Suppressor macrophage treated with lipopolysaccharide for 1 hour (primary cell): ENCODE results near the gene FAM118B.
A peak's percentile ranks its signal among the peaks of the same experiment; 100 is the strongest.

Experiments used
- DNase-seq, 3 donors: peaks; one replicate each; pipeline ENCODE4 v3.0.0-alpha.2; 2020 to 2022

Gene FAM118B

DNA sequence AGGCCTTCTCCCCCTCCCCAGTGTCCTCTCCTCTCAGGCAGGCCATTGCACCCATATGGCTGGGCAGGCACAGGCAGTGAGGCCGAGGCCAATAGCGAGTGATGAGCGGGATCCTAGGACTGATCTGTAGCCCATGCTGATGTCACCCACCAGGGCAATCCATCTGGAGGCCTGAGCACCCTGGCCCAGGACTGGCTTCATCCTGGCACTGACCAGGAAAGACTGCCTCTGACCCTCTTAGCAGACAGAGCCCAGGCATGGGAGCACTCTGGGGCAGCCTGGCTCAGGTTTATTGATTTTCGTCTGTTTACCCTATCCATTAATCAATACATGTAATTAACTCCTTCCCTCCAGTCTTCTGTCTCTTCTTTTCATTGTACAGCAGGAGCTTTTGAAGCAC, 66.2 kb downstream of the FAM118B start:
- no peak for DNase-seq

DNA sequence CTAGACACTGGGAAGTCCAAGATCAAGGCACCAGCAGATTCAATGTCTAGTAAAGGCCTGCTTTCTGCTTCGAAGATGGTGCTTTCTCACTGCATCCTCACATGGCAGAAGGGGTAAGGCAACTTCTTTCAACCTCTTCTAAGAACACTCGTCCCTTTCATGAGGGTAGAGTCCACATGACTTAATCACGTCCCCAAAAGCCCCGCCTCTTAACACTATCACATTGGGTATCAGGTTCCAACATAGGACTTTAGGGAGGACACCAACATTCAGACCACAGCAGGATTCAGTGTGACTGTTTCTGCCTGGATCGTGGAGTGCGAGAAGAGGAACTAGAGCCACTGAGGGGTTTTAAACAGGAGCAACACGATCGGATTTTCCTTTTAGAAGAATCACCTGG, 67.6 kb downstream of the FAM118B start:
- no peak for DNase-seq

DNA sequence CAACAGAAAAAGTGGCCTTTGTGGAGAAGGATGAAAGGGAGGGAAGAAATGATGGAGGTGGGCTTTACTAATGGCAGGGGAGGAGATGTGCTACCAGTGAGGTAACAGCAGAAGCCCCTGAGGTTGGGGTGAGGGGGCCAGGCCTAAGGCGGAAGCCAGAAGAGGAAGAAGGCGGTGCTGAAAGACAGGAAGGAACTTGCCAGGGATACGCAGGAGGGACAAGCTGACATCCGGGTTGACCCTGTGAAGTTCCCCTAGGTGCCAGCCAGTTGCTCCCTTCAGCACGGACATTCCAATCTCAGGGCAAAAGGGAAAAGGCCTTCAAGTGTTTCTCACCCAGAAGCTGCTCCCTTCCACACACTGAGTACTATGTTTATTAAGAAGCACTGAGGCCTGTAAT, 69.0 kb downstream of the FAM118B start:
- DNase-seq = peak; percentile 20 to 44 (median 41)

DNA sequence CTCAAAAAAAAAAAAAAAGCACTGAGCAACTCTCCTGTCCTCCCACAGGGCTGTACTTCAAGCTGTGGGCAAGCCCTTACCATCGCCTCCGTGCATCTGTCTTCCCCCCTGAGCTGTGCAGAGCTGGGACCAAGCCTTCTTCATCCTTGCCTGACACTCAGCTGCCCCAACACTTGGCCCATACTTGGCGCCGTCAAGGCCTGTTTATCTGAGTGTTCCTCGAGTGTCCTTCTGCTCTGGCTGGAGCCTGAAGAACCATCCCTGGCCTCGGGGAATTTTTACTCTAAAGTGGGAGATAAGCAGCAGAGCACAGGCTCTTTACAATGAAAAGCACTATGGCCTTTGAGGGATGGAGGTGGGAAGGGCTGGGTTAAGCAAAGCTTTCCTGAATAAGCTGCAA, 69.7 kb downstream of the FAM118B start:
- DNase-seq = no peak

DNA sequence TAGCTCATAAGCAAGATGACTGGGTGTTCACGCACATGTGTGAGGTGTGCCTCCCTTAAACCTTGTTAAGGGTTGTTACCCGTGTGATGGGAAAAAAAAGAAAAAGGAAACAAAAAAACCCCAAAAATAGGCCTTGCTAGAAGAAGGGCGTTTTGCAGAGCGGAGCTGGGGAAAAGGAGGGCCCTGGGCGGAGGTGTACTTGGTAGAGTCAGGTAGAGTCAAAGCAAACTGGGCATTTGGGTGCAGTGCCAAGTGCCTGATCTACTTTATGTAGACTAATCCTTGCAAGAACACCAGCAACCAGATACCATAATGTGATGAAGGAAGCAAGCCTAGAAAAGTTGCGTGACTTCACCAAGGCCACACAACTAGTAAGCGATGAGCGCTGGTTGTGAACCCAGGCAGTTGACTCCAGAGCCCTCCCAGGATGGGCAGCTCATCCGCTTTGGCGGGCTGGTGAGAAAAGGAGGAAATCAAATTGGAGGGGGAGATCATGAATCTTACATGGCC, 70.1 kb downstream of the FAM118B start:
- no peak for DNase-seq

DNA sequence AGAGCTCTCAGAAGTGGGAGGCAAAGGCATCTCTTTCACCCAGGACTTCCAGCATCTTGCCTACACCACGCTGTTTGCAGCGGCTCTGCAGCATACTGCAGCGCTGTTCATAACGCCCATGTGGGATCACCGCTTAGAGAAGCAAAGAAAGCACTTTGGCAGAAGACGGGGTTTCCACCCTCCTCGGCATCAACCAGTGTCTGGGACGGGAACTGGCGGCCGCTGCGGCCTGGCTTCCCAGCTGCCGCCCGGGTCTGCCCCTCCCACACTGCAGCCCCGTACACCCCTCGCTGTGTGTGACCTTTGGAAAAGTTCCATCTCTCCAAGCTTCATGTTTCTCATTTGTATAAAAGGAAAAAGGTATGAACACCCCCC, 70.8 kb downstream of the FAM118B start:
- DNase-seq = peak; percentile 62 to 74 (median 65)

DNA sequence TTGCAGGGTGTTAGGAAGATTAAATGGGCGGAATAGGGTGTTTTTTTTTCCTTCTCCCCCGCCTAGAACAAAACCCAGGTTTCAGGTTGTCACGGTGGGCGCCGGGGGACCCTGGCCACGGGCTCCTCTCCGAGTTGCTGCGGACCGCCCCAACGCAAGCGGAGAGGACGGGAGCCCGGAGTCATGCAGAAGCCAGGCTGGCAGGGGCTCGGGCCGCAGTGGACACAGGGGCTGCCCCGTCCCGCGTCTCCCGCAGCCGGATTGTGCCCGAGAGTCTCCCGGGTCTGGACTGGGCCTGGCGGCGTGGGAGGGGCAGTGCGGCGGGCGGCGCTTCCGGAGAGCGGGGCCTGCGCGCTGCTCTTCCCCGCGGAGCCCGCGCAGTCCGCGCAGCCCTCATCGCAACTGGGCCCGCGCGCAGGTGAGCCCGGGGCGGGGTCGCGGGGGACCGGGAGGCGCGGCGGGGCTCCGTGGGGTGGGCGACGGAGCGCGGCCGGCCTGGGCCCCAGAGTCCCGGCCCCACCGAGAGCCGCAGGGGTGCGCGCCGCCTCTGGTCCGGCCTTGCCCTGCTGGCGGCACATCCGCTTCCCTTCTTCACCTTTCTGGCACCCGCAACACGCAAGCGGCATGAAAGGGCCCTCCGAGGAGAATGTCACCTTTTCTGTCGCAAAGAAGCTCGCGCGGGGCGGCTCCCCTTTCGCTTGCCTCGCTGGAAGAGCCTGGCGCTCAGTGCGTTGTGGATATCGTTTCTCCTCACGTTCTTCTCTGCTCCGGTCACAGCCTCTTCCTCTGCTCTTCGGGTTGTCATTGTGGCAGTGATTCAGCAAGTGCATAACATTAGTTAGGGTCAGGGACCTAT, 71.4 kb downstream of the FAM118B start, which contains the start of gene TIRAP:
TIRAP (plus strand) TSS at position 358 of the 856 bp plus-strand sequence. CDS start 7,802 bp downstream, outside the sequence.
- peak; percentile 64 to 81 (median 65) for DNase-seq

DNA sequence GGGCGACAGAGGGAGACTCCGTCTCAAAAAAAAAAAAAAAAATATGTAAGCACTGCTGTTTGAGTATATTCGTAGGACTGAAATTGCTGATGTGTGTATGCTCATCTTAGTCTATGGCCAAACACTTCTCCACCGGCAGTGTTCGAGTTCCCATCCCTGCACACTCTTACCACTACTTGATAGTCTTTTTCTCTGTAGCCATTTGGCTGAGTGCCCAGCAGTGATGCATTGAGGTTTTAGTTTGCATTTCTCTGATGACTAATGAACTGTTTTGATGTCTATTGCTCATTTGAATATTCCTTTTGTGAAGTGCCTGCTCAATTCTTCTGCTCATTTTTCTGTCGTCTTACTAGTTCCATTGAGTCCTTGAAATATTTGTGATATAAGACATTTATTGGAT, 73.2 kb downstream of the FAM118B start:
- DNase-seq = peak; percentile 90 to 96 (median 91)

DNA sequence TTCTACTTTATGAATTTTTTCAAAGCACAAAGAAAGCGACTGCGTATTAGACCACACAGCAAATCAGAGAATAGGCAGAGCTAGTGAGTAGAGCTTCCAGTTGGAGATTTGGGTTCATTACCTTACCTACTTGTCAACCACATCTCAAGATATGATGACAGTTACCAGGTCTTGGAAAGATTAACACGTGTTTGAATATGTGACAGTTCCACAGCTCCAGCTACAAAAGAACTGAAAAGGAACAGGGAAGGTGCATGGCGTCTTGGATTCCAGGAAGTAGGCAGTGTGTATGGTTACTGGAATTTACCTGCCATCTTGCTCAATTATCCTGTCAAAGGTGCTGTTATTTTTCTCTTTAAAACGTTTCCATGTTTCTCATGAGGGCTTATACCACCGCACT, 76.7 kb downstream of the FAM118B start:
- DNase-seq = no peak

DNA sequence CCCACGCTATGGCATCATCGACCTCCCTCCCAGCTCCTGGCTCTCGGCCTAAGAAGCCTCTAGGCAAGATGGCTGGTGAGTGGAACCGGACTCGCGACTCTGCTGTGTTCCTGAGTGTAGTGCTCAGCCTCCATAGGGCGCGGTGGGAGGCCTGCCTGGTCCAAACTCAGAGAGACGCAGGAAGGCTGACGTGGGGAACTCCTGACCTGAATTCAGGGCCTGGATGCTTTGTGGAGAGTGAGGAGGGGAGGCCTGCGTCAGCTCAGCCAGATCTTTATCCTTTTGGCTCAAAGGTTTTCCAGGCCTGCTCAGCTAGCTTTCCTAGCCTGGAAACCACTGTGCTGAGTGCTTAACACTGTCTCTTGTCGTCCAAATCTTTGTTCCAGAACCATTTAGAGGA, 79.3 kb downstream of the FAM118B start:
- no peak for DNase-seq

DNA sequence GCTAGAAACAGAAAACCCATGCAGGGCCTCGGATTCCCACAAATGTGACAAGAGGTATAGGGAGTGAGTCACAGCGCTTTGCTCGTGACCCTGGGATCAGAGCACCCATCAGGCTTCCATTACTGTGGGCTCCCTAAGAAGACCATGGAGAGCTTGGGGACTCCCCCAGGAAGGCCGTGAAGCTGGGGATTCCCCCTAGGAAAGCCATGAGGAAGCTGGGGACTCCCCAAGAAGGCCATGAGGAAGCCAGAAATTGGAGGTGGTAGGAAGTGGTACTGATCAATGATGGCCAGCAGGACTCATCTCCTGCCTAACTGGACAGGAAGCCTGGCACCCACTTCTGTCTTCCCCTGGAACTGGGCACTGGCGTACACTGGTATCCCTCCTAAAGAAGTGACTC, 82.1 kb downstream of the FAM118B start:
- peak; percentile 80 to 88 (median 85) for DNase-seq

DNA sequence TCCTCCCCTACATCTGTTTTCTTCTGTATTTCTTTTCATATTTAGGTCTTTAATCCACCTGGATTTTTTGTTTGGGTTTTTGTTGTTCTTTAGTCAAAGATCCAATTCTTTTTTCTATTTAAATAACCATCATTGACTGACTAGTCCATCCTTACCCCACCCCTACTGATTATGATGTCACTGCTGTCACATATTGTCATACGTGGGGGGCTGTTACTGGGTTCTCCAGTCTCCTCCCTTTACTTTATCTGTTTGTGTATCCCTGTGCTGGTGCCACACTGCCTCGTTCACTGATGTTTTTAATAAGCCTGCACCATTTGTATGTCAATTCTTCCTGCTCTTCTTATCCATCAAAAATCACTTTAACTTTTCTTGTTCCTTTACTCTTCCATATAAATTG, 85.4 kb downstream of the FAM118B start:
- no peak for DNase-seq

DNA sequence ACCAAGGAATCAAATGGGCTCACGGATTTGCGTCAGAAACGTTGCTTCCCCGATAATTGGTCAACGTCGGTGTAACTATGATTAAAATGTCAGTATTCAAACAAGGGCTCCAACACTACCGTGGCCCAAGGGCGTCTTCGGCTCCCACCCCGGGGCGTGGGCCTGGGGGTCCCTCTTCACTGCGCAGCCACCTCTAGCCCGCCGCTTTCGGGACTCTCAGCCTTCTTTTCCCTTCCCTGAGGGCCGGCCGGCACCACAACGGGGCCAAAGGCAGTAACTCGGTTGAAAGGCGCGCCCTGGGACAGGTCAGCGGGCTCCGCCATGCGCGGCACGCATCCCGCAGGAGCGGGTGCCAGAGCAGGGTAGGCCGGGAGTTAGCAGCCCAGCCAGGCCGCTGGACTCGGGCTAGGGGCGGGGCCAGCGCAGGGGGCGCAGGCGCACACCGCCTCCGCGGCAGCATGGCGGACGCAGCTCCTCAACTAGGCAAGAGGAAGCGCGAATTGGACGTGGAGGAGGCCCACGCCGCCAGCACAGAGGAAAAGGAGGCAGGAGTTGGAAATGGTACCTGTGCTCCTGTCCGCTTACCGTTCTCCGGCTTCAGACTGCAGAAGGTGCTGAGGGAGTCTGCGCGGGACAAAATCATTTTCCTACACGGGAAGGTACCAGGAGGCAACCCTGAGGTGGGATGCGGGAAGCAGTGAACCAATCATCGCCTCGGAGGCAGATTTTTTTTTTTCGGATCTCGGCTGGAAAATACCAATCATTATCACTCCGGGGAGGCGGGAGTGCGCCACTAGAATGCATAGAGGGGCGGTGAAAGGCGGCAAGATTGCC, 92.3 kb downstream of the FAM118B start, which contains the start of gene DCPS:
DCPS (plus strand) TSS at position 438 of the 834 bp plus-strand sequence; CDS start at position 459, 21 bp downstream.
- peak; percentile 91 to 96 (median 93) for DNase-seq

DNA sequence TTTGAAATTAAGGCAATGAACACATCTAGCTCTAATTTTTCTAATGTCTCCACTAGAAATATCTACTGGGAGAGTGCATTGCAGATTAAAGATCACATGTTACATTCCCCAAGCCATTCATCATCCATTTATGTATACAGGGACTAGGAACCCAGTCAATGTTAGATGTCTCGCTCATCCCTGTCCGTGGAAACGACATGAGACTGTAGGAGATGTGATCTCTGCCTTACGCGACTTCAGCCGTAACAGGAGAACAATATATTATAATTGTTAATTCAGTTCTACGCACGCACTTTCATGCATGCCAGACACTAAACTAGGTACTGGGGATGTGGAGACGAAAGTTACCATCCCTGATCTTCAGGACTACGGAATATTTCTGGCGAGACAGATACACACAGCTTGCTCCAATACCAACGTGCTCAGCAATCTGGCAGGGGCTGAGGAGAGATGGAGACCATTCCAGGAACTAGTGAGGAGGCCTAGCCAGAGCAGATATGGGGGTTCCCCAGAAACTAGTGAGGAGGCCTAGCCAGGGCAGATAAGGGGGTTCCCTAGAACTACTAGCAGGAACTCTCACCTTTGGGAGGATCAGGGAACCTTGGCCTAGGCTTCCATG, 93.0 kb downstream of the FAM118B start:
- DNase-seq = peak in 1 of 3 donors; percentile 17

DNA sequence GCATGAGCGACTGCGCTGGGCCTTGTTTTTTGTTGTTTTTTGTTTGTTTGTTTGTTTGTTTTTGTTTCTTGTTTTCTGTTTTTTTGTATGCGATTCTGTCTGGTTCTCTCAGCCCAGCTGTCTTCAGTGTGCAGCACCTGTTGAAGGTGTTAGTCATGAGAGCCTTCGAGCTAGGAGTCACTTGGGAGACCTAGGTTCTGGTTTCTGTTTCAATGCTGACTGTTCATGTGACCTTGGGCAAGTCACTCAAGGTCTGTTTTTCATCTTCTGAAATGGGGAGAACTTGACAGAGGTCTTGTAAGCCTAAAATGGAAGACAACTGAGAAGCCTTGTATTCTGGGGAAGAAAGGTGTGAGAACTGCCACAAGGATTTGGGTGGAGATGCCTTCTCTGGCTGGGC, 94.1 kb downstream of the FAM118B start:
- DNase-seq = no peak

DNA sequence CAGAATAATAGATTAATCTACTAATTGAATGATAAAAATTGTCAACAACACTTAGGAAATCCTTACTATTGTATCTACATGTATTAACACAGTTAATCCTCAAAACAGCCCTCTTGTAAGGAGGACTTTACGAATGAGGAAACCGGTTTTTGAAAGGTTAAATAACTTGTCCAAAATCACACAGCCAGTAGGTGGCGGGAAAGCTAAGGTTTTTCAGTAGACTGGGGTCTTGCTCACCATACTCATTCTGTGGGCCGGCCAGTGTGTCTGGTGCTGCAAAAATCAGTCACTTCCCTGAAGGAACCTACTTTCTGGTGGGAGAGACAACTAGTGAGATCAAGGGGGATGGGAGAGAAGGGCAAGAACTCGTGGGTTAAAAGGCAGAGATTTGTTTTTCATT, 96.1 kb downstream of the FAM118B start:
- DNase-seq = peak; percentile 49 to 63 (median 58)

DNA sequence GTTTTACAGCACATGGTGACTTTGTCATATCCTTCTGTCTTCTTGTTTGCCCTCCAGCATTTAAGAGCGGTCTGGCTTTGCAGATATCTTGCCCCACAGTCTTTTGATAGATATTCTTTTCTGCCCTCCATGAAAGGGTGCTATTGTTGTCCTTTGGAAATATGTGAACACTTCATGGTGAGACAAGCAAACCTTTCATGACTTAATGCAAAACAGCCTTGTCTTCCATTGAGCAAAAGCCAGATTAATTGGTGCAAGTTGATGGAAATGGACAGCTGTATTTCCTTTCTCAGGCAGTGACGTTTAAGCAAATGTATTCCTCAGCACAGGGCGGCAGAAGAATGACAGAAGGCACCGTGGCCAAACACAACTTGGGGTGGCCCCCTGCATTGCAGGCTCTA, 96.7 kb downstream of the FAM118B start:
- no peak for DNase-seq

DNA sequence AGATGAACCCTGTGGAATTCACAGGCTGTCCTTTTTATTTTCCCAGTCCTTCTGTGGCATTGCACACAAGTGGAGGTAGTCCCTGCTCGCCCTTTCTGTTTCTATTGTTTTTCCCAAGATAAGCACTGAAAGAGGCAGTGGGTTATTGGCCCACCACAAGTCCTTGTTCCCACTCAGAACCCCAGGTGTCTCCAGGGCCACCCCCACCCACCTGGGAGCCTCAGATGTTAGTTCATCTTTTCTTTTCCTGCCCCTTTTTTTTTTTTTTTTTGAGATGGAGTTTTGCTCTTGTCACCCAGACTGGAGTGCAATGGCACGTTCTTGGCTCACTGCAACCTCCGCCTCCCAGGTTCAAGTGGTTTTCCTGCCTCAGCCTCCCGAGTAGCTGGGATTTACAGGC, 97.2 kb downstream of the FAM118B start:
- DNase-seq = peak in 1 of 3 donors; percentile 3

DNA sequence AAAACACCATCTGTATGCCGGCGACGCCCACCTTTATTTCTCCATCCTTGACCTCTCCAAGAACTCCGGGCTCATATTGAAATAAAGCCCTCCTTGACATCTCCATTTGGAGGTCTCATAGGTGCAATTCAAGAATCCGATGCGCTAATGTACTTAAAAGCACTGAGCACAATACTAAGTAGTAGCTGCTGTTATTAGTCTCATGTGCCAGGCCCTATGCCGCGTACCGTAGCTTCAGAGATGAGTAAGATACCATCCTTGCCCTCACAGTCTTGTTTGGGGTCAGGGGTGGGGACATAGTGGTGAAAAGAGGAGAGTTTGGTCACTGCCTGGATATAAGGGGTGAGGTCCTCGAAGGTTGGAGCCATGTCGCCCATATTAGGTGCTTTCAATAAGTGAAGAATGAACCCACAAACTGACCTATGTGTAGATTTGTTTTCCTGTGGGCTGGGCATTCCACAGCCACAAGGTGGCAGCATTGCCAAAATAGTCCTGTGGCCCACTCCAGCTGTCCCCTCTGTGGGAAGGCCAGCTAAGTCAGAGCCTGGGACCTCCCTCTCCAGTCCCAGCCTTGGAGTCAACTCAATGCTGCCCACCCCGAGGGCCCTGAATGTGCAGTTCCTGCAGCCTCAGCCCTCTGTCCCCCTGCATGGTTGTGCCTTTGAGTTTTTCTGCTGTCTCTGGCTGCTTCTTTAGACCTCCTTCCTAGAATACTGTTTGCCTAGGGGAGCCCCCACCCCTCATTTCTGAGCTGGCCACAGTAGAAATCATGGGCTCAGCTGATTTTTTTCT, 98.8 kb downstream of the FAM118B start:
- DNase-seq = peak; percentile 81 to 87 (median 85)

DNA sequence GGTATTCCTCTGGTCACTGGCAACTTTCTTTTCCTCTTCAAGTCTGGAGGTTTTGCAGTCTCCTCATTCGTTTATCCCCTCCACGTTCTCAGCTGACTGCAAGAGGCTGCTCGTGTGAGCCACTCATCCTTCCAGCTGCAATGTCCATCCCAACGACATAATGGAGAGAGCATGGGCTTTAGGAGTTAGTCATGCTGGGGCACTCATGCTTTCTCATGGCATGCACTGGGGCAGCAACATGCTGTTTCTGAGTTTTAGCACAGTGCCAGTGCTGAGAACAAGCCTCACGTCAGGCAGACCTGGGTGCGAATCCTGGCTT, 99.4 kb downstream of the FAM118B start:
- DNase-seq = peak in 1 of 3 donors; percentile 18

DNA sequence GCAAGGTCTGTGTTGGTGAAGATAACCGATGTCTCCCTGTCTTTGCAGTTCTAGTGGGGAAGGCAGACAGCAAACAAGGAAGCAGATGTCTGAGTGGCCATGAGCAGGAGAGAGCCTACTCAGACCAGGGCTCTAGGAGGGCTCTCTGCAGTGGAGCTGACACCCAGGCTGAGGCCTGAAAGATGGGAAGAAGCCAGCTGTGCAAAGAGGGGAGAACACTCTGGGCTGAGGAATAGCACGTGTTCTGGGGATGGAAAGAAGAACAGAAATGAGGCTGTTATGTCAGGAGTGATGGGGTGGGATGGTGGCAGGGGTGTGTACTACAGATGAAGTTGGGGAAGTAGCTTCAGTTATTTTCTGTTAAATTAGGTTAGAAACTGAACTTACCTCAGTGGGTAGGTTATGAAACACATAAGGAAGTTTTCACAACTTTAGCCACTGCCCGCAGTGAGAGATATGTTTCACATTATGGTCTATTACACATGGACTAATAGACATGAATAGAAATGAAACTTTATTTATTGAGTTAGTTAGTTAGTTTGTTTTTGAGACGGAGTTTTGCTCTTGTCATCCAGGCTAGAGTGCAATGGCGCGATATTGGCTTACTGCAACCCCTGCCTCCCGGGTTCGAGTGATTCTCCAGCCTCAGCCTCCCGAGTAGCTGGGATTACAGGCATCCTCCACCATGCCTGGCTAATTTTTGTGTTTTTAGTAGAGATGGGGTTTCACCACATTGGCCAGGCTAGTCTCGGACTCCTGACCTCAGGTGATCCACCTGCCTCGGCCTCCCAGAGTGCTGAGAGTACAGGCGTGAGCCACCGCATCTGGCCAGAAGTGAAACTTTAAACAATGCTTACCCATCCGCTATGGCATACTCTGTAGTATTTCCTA, 100.1 kb downstream of the FAM118B start:
- peak; percentile 51 to 70 (median 57) for DNase-seq
